Measurements from ENCODE around the gene GPR146. TPM values are rescaled to one million over a fixed set of nuclear protein-coding genes. Genes with fewer than 3 reads are reported as not detected.
A peak's percentile ranks its signal among the peaks of the same experiment; 100 is the strongest.

GPR146 gene
- total RNA-seq, 2 donors from 2014 or later = 9.0 to 17.7 TPM

- intact Hi-C loops (cut with DNase I) = no loop called here
- DNase-seq (peak; percentile 13), ATAC-seq (no peak)
These were observed 9.5 kb downstream of the GPR146 start for GRCh38 chr7:1053816-1054370.

GRCh38 chr7:1054438-1054837 lies 10.1 kb downstream of the GPR146 start:
- intact Hi-C loops (cut with DNase I) = no loop called here
- DNase-seq = peak; percentile 34
- peak; percentile 2 to 3 for ATAC-seq

GRCh38 chr7:1054861-1055450 lies 10.6 kb downstream of the GPR146 start:
- peak; percentile 80 for DNase-seq
- intact Hi-C loops (cut with DNase I) = no loop called here

GRCh38 chr7:1055491-1055955 lies 11.2 kb downstream of the GPR146 start:
- peak; percentile 23 for DNase-seq
- no peak for ATAC-seq
- intact Hi-C loops (cut with DNase I) = no loop called here

More at GRCh38 chr7:1054861-1055450, 10.6 kb downstream of the GPR146 start:
- peak; percentile 49 to 64 for ATAC-seq

GRCh38 chr7:1055956-1056784 lies 11.8 kb downstream of the GPR146 start:
- ATAC-seq (peak in 1 of 2 donors; percentile 10), DNase-seq (peak; percentile 47)
- intact Hi-C loops (cut with DNase I) = no loop called here

- intact Hi-C loops (cut with DNase I) = no loop called here
- ATAC-seq (no peak), DNase-seq (peak; percentile 14)
These were observed 12.6 kb downstream of the GPR146 start for GRCh38 chr7:1056785-1057410.

- DNase-seq (peak; percentile 19), ATAC-seq (no peak)
- intact Hi-C loops (cut with DNase I) = no loop called here
These were observed 13.3 kb downstream of the GPR146 start for GRCh38 chr7:1057416-1058291.

GRCh38 chr7:1058311-1058710 lies 14.0 kb downstream of the GPR146 start:
- DNase-seq = no peak
- intact Hi-C loops (cut with DNase I) = no loop called here
- no peak for ATAC-seq

GRCh38 chr7:1058821-1059199 lies 14.5 kb downstream of the GPR146 start:
- peak; percentile 20 for DNase-seq
- intact Hi-C loops (cut with DNase I) = no loop called here
- ATAC-seq = no peak

- ATAC-seq (peak; percentile 28 to 66), DNase-seq (peak; percentile 57)
- intact Hi-C loops (cut with DNase I) = no loop called here
These were observed 15.1 kb downstream of the GPR146 start for GRCh38 chr7:1059200-1060091.

- ATAC-seq = peak; percentile 10 to 16
These were observed 16.1 kb downstream of the GPR146 start for GRCh38 chr7:1060315-1061072.

GRCh38 chr7:1061180-1061579 lies 16.8 kb downstream of the GPR146 start:
- ATAC-seq (no peak), DNase-seq (no peak)
- intact Hi-C loops (cut with DNase I) = no loop called here

More at GRCh38 chr7:1060315-1061072, 16.1 kb downstream of the GPR146 start:
- DNase-seq = peak; percentile 55
- intact Hi-C loops (cut with DNase I) = no loop called here

- ATAC-seq (no peak), DNase-seq (no peak)
- intact Hi-C loops (cut with DNase I) = no loop called here
These were observed 18.2 kb downstream of the GPR146 start for GRCh38 chr7:1062296-1063294.

- DNase-seq (no peak), ATAC-seq (no peak)
These were observed 19.0 kb downstream of the GPR146 start for GRCh38 chr7:1063361-1063760.

GRCh38 chr7:1064581-1064980 lies 20.2 kb downstream of the GPR146 start:
- ATAC-seq (no peak), DNase-seq (no peak)
- intact Hi-C loops (cut with DNase I) = no loop called here

More at GRCh38 chr7:1063361-1063760, 19.0 kb downstream of the GPR146 start:
- intact Hi-C loops (cut with DNase I) = no loop called here

GRCh38 chr7:1065263-1065584 lies 20.9 kb downstream of the GPR146 start:
- intact Hi-C loops (cut with DNase I) = loop anchor here in 1 of 2 donors (1.0 kb wide), 1 partner anchor 72 kb away; no protein-coding TSS in a partner anchor
- DNase-seq = no peak
- ATAC-seq = no peak
